ENCODE measurements around the gene AFF3.
A peak's percentile ranks its signal among the peaks of the same experiment; 100 is the strongest.
"Not testable (repeated sequence)": the region's sequence is repeated elsewhere in the genome, so short reads cannot be mapped to it uniquely, and the experiment has no call there.

The AFF3 gene

DNA sequence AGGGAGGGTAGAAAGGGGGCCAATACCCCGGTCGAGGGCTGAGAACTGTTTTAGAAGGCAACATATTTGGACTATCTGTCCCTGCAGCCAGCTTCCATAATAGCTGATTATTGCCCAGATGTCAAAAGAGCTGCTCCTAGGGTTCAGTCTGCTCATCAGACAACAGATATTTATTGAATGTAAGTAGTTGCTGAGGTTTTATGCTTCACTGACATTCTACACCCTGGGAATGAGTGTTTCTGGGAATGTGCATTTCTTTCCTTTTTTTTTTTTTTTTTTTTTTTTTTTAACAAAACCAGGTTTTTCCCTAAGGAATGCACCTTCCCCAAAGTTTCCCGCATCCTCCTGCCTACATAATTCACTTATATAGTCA is 33.8 kb downstream of the AFF3 start:
- not testable (repeated sequence) for DNase-seq

DNA sequence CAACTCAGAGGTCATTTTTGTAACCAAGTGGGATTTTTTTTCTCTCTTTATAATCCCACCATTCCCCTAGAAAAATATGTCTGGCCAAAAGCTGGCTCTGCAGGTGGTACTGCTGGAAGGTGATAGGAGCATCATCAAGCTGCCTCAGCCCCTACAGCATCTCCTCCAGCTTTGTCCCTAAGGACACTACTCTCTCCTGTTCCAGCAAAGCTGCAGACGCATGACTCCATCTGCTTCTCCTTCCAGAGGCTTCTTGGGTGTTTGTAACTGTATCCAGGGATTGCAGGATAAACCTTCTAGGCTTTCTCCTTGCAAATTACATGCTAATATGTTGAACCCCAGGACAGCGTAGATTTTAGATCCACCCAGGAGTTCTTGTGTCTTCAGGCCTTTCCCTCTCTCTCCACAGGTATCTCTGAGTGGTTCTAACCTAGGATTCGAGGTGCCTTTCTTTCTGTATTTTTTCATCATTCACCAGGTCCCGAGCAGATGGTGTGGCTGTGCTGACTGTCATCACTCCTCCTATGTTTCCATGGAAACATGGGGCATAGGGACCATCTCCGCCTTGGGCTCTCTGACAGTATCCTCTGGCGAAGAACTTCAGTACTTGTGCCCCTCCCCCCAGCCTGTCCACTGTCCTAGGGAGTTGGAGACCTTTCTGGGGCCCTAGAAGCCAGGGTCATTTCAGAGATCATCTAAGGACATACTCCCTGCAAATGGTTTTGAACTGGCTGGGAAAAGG is 34.3 kb downstream of the AFF3 start:
- peak in 1 of 58 donors; percentile 23 for DNase-seq

DNA sequence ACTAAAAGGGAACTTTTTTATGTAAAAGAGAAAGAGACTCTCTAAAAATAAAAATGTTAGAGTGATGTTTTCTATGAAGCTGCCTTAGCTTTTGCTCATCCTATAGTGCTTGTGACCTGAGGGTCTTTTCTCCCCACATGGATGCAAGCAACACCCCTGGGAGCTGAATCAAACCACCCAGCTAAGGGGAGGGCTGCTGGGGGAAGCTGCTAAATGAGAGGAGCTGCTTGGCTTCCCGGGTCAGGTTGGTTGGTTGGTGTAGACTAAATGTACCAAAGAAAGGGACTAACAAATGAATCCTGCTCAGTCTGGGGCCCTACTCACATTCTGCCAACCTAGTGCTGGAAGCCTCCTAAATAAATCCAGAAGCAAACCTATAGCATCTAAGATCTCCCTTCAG is 35.0 kb downstream of the AFF3 start:
- no peak for DNase-seq

DNA sequence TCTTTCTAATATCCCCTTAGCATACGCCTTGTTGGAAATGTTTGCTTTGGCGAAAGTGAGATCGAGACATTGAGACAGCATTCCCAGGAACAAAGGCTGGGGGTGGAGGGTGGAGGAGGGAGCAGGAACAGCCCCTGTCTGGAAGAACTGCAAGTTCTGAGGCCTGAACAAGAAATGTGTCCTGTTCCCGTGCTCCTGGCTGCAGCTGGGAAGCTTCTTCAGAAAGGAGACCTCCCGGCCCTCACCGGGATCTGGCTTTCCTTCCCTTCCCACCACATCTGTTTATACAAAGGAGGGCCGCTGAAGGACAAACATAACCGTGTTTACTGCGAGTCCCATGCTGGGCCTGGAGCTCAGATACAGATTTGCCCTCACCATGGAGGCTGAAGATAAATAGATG is 35.9 kb downstream of the AFF3 start:
- peak in 1 of 58 donors; percentile 52 for DNase-seq

DNA sequence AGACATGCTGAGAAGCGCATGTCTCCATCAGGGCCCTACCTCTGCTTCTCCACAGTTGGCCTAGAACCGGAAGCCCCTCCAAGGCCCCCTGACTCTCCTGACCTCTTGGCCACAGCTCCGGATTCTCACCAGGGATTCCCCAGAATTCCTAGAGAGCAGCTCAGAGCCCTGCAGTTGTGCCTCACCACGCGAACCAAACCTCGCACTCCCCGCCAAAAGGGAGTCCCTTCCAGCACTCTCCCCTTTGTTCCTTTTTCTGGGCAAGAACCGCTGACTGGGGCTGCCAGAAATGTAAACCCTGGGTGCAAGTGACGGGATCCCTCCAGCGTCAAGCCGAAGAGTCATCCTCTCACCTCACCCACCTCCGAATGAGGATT is 36.7 kb downstream of the AFF3 start:
- peak in 3 of 58 donors; percentile 6 to 37 (median 29) for DNase-seq

DNA sequence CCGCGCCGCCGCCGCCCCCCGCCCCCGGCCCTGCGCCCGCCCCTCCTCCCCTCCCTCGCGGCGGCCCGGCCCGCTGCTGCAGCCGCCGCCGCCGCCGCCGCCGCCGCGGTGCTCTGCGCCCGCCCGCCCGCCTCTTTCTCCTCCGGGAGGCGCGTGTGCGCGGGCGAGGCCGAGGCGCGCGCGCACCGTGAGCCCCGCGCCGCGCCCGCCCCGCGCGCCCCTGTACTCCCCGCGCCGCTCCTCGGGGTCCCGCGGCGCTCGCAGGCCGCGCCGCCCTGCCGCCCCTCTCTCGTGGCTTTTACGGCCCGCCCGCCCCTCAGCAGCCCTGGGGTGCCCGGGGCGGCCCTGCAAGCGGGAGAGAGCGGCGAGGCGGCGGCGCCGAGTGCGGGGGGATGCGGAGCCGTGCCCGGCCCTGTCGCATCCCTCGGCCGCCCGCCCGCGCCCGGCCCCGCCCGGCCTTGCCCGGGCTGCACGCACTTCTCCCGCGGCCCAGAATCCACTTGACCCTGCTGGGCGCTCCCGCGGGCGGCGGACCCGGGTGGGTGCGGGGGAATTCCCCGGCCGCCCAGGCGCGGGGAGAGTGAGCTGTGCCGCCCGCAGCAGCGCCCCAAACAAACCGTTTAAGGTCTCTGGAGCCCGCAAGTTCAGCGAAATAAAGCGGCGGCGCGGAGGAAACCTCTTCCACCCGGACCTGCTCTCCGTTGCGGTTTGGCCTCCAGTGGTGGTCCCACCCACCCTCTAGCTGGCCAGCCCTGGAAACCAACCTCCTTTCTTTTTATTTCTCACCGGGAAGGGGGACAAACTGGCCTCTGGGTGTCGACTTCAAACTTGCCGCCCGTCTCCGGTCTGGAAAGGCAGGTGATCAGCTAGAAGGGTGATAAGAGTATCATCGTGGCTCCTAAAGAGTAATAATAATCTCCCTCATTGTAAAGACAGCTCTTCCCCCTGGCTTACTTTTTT is 37.4 kb downstream of the AFF3 start:
- peak in 1 of 58 donors; percentile 46 for DNase-seq

DNA sequence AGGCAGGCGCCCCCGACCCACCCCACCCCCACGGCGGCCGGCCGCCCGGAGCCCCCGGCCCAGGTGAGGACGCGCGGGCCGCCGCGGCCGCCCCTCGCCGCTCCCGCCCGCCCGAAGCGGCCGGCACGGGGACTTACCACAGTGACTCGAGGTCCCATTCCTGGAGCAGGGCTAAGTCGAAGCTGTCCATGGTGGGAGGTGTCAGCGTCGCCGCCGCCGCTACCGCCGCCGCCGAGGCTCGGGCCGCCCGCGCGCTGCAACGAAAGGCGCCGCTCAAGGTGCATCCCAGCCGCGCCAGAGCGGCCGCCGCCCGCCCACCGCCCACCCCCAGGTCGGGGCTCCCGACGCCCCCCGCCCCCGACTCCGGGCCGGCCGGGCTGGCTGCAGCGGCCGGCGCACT is 38.1 kb downstream of the AFF3 start:
- not testable (repeated sequence) for DNase-seq

DNA sequence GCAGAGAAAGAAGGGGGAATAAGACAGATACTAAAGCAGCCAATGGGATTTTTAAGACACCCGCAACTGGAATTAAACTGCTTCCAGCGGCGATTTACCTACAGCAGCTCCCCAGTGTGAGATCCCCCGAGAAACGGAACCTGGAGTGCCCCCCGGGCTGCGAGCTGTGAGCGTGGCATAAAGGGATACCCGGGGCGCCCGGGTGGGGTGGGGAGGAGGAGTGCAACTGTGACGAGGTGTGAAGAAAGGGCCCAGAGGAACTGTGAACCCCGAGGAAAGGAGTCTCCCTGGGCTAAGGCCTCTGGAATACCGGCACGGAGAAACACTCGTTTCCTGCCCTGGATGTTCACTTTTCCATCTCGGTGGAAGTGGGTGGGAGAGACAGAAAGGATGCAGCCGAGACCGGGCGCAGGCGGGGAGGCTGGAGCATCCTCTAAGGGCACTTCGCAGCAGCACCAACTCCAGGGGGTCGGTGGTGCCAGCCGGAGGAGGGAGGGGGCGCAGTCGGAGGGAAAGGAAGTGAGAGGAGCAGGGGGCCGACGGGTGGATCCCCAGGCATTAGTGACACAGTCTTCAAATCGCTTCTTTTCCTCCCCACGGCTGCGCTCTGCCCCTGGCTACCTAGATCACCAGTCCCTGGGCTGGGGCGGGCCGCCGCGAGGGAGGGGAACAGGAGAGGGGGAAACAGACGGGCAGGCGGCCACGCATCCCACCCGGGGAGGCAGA is 38.7 kb downstream of the AFF3 start:
- not testable (repeated sequence) for DNase-seq

DNA sequence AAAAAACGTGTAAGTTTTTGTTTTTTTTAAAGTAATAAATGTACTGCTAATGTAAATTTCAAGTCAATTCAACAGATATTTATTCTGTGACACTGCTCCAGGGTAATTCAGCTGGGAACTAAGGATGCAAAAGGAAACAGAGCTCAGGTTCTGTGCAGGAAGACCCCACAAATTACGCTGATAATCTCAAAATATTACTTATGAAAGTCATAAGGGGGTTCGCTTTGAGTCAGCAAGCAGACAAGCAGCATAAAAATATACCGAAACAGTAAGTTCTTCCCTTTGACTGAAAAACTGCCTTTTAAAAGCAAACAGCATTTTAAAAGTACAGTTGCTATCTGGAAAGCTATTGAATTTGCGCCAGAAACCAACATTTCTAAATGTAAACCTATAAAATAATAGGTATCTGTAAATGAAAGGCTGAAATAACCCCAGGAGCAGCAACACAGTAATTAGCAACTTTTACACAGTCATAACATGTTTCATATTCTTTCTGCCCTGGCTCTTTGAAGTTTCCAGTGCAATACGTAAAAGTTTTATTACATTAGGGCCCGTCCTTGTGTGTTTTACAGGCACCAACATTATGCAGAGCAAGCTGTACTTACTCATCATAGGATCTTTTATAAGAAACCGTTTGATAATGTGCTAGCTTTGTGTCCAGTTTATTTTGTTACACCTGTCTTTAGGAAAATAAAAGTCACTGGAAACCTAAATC is 39.8 kb downstream of the AFF3 start:
- not testable (repeated sequence) for DNase-seq

DNA sequence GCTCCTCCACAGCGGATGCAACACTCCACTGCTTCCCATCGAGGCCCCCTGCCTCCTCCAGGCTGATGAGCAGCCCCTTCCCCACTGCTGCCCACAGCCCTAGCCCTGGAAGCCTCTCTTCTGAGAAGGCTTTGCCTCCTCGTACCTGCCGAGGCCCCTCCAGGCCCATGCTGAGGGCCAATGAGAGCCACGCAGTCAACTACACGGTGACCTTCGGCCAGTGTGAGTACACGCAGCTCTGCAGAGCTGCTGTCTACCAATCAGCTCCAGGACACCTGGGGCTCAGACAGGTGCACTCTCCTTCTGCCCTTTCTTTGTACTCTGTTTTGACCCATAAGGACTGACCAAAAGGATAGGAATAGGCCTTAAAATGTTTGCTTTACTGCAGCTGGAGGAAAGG is 43.5 kb downstream of the AFF3 start:
- DNase-seq = not testable (repeated sequence)

DNA sequence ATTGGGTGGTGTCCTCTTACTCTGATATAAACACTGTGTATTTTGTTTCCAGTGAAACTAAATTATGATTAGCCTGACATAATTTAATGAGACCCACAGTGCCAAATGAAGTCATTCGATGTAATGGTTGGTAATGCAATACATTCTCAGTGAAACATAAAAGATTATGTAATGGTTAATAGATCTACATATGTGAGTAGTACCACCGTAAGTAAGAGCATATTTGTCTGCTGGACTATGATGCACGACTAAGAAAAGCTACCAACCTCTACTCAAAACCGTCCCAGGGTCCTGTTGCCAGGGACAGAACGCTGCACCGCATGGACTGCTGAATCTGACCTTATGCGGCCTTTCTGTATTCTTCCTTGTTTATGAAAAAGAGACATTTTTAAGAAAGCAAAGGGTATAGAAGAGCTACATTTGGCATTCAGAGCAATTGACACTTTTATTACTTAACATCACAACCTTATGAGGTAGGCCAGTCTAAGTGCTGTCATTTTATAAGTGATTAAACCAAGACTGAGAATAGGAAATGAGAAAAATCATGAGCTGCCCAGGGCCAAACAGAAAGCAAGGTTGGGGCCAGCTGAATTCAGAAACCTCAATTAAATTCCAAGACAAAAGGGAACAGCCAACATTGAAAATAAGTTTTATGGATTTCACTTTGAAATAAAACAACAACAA is 44.6 kb downstream of the AFF3 start:
- not testable (repeated sequence) for DNase-seq

DNA sequence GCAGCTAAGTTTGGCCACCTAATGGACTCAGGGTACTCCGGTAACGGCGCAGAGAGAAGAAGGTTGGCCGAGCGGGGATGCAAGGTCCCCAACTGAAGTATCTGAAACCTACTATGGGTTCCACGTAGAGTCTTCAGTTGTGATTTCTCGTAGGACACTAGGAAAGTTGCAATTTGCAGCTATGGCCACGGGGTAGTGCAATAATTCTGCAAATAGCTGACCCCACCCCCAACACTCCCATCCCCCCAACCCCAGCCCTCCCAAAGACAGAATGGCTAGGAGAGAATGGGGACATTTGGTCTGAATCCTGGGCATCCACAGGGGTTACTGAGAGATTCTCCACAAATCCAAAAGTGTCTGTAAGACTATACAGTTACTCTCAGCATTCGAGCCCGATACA is 46.5 kb downstream of the AFF3 start:
- DNase-seq = not testable (repeated sequence)

DNA sequence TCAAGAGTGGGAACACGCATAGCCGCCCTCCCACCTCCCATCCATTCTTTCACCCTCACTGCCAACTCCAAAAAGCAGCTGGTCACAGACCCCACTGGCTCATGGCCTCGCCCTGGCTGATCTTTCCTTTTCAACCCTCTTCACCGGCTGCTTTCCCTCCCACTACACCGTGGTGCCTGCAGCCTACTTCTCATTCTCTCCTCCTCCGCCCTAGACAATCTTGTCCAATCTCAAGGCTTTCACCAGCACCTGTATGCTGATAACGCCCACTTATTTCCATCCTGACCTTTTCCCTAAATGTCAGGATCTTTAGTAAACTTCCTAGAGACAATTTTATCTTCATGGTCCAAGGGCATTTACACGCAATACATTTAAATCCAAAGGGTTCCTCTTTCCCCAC is 50.6 kb downstream of the AFF3 start:
- not testable (repeated sequence) for DNase-seq

DNA sequence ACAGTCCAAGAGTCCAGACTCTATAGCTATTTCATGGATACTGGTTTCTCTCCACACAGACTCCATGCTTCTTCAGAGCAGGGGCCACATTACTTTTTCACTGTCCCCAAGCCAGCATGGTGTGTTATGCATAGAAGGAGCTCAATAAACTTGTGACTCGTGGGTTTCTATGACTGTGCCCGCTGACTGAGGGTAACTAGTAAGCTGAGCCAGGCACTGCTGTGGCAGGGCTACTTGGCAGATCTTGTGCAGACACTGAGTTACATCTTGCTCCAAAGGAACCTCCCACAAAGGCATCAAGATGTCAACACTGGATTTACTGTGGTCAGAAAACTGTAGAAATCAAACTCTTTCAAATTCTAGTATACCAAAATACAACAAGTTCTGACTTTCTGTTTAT is 56.6 kb downstream of the AFF3 start:
- not testable (repeated sequence) for DNase-seq

DNA sequence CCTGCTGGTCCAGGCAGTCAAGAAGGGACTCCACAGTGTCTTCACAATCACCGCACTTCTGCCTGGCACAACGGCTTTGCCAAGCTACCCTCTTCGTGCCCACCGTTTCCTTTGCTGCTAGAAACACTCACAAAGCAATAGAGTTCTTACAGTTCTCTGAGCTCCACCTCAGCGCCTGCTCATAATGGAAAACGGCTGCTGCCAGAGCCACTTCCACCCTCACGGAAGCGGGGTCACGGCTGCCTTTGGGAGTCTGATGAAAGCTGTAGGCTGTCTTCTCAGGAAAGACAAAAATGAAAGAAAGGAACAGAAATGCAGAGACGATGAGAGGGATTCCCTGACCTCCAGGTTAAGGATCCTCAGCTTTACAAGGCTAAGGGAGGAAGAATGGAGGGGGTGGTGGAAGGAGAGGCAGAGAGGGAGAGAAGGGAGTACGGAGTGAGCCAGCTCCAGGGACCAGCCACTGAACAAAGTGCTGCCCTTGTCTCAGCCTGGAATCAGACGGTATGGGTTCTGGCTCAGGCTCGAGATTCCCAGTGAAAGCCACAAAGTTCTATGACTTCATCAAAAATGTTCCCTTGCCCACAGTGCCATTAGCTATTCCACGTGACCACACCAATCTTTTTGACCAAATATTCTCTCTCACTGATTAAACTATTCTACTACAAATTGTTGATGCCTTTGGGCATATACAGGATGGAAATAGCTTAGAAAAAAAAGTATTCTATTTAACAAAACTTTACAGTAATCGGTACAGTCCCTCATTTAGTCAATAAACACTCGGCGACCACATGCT is 58.8 kb downstream of the AFF3 start:
- not testable (repeated sequence) for DNase-seq

DNA sequence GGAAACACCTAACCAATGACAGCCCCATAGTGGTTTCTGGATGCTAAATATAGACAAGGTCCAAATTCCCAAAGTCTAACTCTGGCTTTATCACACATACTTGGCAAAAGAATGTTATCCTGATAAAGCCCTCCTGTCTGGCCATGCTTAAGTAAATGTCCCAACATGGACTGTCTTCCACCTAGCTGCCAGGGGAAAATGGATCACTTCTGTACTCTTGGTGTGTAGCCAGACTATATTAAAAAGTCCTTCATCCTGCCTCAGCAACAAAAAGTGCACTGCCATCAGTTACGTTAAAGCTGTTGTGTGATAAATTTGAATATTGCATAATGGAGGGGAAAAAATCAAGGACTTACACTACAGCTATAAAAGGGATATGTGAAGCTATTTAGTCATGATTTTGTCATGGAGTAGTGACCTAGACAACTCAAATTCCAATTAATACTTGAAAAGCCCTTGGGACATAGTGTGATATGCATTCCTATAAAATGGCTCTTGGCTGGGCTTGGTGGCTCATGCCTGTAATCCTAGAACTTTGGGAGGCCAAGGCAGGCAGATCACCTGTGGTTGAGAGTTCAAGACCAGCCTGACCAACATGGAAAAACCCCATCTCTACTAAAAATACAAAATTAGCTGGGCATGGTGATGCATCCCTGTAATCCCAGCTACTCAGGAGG is 60.0 kb downstream of the AFF3 start:
- not testable (repeated sequence) for DNase-seq

DNA sequence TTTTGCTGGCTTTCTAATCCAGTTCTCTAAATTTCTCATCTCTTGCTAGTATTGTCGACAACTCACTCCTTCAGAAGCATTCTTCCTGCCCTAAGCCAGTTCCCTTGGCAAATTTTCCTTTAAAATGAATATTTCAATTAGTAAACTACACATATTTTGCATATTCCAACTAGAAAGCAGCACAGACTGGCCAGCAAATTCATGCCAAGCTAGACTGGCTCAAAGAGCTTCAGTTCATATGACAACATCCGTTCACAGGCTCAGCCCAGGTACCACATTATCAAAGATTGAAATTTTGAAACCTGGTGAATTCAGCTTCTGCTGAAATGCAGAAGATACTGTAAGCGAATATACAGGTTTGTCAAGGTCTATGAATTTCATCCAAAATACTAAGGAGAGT is 64.5 kb downstream of the AFF3 start:
- no peak for DNase-seq

DNA sequence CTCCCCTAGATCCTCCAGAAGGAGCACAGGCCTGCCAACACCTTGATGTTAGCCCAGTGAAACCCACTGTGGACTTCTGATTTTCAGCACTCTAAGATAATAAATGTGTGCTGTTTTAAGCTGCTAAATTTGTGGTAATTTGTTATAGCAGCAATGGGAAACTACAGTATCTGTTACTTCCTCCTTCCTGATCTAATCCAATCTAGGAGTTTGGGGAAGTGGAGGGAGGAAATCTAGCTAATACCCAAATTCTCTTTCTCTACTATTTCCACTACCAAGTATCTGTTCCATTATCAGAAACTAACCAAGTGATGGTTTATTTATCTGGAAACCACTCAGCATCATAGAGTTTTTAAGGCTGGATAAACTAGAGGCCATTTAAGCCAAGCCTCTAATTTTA is 64.9 kb downstream of the AFF3 start:
- DNase-seq = no peak

DNA sequence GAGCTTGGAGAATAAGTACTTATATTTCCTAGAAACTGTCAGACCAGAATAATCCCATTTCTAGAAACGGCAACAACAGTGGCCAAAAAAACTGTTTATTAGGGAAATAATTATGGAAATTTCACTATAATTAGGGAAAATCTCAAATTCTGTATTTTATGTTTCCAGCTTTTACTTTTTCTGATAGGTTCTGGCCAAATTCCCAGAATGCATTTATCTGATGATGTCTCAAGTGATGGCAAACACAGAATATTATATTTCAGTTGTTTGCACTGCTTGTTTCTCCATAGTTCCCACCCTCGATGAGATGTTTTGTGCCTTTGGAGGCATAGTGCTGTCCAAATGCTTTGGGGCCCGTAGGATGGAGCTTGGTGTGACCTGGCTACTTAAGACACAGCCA is 66.9 kb downstream of the AFF3 start:
- DNase-seq = no peak

Measured in anterior cingulate cortex (tissue), 58 donors.